ENCODE data around the gene TMX2. TPM values are rescaled to one million over a fixed set of nuclear protein-coding genes. Genes with fewer than 3 reads are reported as not detected.
A peak's percentile ranks its signal among the peaks of the same experiment; 100 is the strongest.

The TMX2 gene
- total RNA-seq, 4 donors from 2014 or later: 85.3 to 127 (median 92.4) TPM

GRCh38 chr11:57763568-57763967 is 51.2 kb downstream of the TMX2 start:
- Histone ChIP-seq H3K36me3 (no peaks in the 10 kb centered on the region), H3K4me3 (replicated peaks in 1 of 3) (peak overlapping the region in 2 of 3 donors; percentile 41 to 60), H3K9me3 (no peaks in the 10 kb centered on the region), H3K4me1 (peaks cover 15 to 28% of the 10 kb centered on the region in 2 donors), H3K27ac (peak overlapping the region; percentile 86 to 95 (median 95)), H3K27me3 (no peaks in the 10 kb centered on the region)
- intact Hi-C loops (cut with DNase I): no loop called here
- peak in 1 of 2 donors; percentile 74 for TF ChIP-seq POLR2A (IDR thresholded peaks at IDR 0.05)
- TF ChIP-seq, protein P1, sequence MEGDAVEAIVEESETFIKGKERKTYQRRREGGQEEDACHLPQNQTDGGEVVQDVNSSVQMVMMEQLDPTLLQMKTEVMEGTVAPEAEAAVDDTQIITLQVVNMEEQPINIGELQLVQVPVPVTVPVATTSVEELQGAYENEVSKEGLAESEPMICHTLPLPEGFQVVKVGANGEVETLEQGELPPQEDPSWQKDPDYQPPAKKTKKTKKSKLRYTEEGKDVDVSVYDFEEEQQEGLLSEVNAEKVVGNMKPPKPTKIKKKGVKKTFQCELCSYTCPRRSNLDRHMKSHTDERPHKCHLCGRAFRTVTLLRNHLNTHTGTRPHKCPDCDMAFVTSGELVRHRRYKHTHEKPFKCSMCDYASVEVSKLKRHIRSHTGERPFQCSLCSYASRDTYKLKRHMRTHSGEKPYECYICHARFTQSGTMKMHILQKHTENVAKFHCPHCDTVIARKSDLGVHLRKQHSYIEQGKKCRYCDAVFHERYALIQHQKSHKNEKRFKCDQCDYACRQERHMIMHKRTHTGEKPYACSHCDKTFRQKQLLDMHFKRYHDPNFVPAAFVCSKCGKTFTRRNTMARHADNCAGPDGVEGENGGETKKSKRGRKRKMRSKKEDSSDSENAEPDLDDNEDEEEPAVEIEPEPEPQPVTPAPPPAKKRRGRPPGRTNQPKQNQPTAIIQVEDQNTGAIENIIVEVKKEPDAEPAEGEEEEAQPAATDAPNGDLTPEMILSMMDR (IDR thresholded peaks at IDR 0.05): peak in 4 of 6 experiments; percentile 29 to 47 (median 34)
- 3 to 7% methylated on average over 1 of the region's 1 CpG for WGBS, 2 donors
- peak in 1 of 2 donors; percentile 32 for DNase-seq

DNA sequence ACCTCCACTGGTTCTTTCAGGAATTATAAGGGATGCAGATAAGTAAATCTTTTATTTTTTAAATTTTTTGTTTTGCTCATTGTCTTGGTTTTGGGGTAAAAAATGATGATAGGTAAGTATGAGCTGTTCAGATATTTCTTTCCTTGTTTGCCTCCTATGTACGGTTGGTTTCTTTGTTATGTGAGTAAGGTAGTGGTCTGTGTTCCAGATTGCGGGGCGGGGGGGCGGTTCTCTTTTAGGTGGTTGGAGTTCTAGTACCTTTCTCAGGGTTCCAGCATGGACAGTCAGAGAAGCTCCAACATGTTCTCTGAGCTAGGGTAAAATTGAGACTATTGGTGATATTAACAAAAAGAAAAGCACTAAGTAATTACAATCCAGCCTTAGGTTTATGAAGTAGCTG is 51.6 kb downstream of the TMX2 start:
- H3K9me3 ChIP-seq: no peaks in the 10 kb centered on the region
- H3K4me1 ChIP-seq: peaks cover 17 to 32% of the 10 kb centered on the region in 2 donors
- peak overlapping the region; percentile 86 to 95 (median 95) for H3K27ac ChIP-seq
- H3K36me3 ChIP-seq: no peaks in the 10 kb centered on the region
- no peak for DNase-seq
- 29 to 33% methylated on average over 4 of the region's 4 CpGs for WGBS, 2 donors
- intact Hi-C loops (cut with DNase I): no loop called here
- peak overlapping the region in 2 of 3 donors; percentile 41 to 60 for H3K4me3 ChIP-seq (replicated peaks in 1 of 3)
- H3K27me3 ChIP-seq: no peaks in the 10 kb centered on the region
- TF ChIP-seq POLR2A (IDR thresholded peaks at IDR 0.05): no peak
- TF ChIP-seq, protein P1 (IDR thresholded peaks at IDR 0.05): no peak

- H3K36me3 ChIP-seq: no peaks in the 10 kb centered on the region
- no peak for DNase-seq
- H3K27me3 ChIP-seq: no peaks in the 10 kb centered on the region
- intact Hi-C loops (cut with DNase I): no loop called here
- H3K9me3 ChIP-seq: no peaks in the 10 kb centered on the region
- WGBS, 2 donors: 4 to 7% methylated on average over 2 of the region's 2 CpGs
- peaks cover 23 to 38% of the 10 kb centered on the region in 2 donors for H3K4me1 ChIP-seq
- H3K27ac ChIP-seq: peak overlapping the region; percentile 86 to 95 (median 95)
- peak overlapping the region in 1 of 3 donors; percentile 41 for H3K4me3 ChIP-seq (replicated peaks in 1 of 3)
- TF ChIP-seq, protein P1 (IDR thresholded peaks at IDR 0.05): no peak
- no peak for TF ChIP-seq POLR2A (IDR thresholded peaks at IDR 0.05)
These were observed 52.2 kb downstream of the TMX2 start for GRCh38 chr11:57764566-57764965.

DNA sequence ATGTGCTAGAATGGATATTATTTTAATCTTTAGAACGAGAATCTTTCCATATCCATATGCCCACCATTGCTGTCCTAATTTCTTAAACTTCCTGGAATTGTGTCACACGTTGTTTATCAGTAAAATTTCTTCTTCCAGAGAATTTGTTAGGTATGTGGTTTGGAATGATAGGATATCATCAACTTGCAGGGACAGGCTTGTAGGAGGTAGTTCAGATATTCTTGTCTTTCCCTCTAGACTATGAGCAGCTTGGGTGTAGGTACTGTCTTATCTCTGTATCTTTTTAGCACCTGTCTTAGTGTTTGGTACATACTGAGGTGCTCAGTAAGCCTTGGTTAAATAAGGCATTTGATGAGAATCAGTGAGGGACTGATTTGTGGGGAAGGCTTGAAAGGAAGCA is 52.6 kb downstream of the TMX2 start:
- Histone ChIP-seq H3K4me3 (replicated peaks in 1 of 3) (peak overlapping the region in 1 of 3 donors; percentile 41), H3K36me3 (no peaks in the 10 kb centered on the region), H3K27me3 (no peaks in the 10 kb centered on the region), H3K9me3 (no peaks in the 10 kb centered on the region), H3K27ac (peak overlapping the region; percentile 86 to 95 (median 95)), H3K4me1 (peaks cover 27 to 39% of the 10 kb centered on the region in 2 donors)
- intact Hi-C loops (cut with DNase I): no loop called here
- WGBS, 2 donors: 20 to 27% methylated on average over 2 of the region's 2 CpGs
- no peak for DNase-seq
- TF ChIP-seq, protein P1 (IDR thresholded peaks at IDR 0.05): no peak
- TF ChIP-seq POLR2A (IDR thresholded peaks at IDR 0.05): no peak

DNA sequence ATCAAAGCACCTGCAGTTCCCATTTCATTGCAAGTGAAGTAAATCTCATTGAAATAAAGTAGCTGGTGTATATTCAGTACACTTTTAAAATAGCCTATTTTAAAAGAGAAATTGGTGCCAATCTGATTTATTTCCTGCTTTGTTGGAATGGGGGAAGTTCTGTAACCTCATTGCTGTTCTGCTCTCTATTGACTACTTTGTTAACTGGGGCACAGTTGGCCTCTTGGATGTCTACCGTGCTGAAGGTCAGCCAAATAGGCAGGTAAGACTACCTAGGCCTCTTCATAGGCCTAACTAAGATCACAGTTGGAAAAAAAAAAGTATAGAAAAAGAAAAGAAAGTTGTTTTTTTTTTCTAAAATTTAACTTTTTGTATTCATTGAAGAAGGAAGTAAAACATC is 58.4 kb downstream of the TMX2 start:
- 32 to 33% methylated on average over 1 of the region's 1 CpG for WGBS, 2 donors
- no peaks in the 10 kb centered on the region for H3K9me3 ChIP-seq
- H3K27ac ChIP-seq: peak overlapping the region; percentile 7 to 99 (median 97)
- intact Hi-C loops (cut with DNase I): no loop called here
- no peaks in the 10 kb centered on the region for H3K27me3 ChIP-seq
- TF ChIP-seq, protein P1 (IDR thresholded peaks at IDR 0.05): no peak
- no peak for TF ChIP-seq POLR2A (IDR thresholded peaks at IDR 0.05)
- no peak for DNase-seq
- no peaks in the 10 kb centered on the region for H3K36me3 ChIP-seq
- peaks cover 80 to 81% of the 10 kb centered on the region in 2 donors for H3K4me1 ChIP-seq
- H3K4me3 ChIP-seq (replicated peaks in 1 of 3): no peak overlapping the region
